Natural killer cell (primary cell): ENCODE measurements around the gene KRTAP4-9. TPM values are rescaled to one million over a fixed set of nuclear protein-coding genes. Genes with fewer than 3 reads are reported as not detected.

Experiments used
- total RNA-seq, 4 donors: library from RNA; stranded (reverse); fragments of 120-200 nt in 1 of 4; gene quantifications; one replicate each; pipeline versions ENCODE4 v1.2.3 to v1.2.4, GENCODE V29; 2013 to 2022

KRTAP4-9 gene
- total RNA-seq, 3 donors from 2014 or later (not counting 1 experiment from before 2014, with no cell fraction given), result not detected

Other genes with a start within 250 kb of the KRTAP4-9 start
- gene KRT12, start 238.2 kb upstream of the KRTAP4-9 start, total RNA-seq, result not detected
- not detected for gene KRT20, start 220.1 kb upstream of the KRTAP4-9 start, total RNA-seq
- under 1 TPM in 1 of 3 donors, not detected in 2; 0.83 TPM for gene KRT23, start 167.7 kb upstream of the KRTAP4-9 start, total RNA-seq
- gene KRT39, start 138.4 kb upstream of the KRTAP4-9 start, total RNA-seq, result not detected
- gene KRT40, start 121.1 kb upstream of the KRTAP4-9 start, total RNA-seq, result not detected
- gene KRTAP3-3, start 111.2 kb upstream of the KRTAP4-9 start, total RNA-seq, result not detected
- gene KRTAP3-2, start 105.5 kb upstream of the KRTAP4-9 start, total RNA-seq, result not detected
- not detected for gene KRTAP3-1, start 96.3 kb upstream of the KRTAP4-9 start, total RNA-seq
- gene KRTAP1-5, start 78.2 kb upstream of the KRTAP4-9 start, total RNA-seq, result not detected
- gene KRTAP1-4, start 75.2 kb upstream of the KRTAP4-9 start, total RNA-seq, result not detected
- gene KRTAP1-3, start 70.5 kb upstream of the KRTAP4-9 start, total RNA-seq, result not detected
- gene KRTAP1-1, start 63.9 kb upstream of the KRTAP4-9 start, total RNA-seq, result not detected
- gene KRTAP2-1, start 58.1 kb upstream of the KRTAP4-9 start, total RNA-seq, result not detected
- gene KRTAP2-2, start 50.2 kb upstream of the KRTAP4-9 start, total RNA-seq, result not detected
- gene KRTAP2-3, start 45.3 kb upstream of the KRTAP4-9 start, total RNA-seq, result not detected
- gene KRTAP2-4, start 39.5 kb upstream of the KRTAP4-9 start, total RNA-seq, result not detected
- gene KRTAP4-7, start 21.2 kb upstream of the KRTAP4-9 start, total RNA-seq, result not detected
- not detected for gene KRTAP4-8, start 7.2 kb upstream of the KRTAP4-9 start, total RNA-seq
- not detected for gene KRTAP4-16, start 3.2 kb upstream of the KRTAP4-9 start, total RNA-seq
- not detected for gene KRTAP4-11, start 13.0 kb downstream of the KRTAP4-9 start, total RNA-seq
- gene KRTAP4-12, start 18.8 kb downstream of the KRTAP4-9 start, total RNA-seq, result not detected
- gene KRTAP4-6, start 35.2 kb downstream of the KRTAP4-9 start, total RNA-seq, result not detected
- gene KRTAP4-5, start 44.4 kb downstream of the KRTAP4-9 start, total RNA-seq, result not detected
- not detected for gene KRTAP4-4, start 55.4 kb downstream of the KRTAP4-9 start, total RNA-seq
- gene KRTAP4-3, start 62.8 kb downstream of the KRTAP4-9 start, total RNA-seq, result not detected
- not detected for gene KRTAP4-2, start 72.8 kb downstream of the KRTAP4-9 start, total RNA-seq
- gene KRTAP4-1, start 79.5 kb downstream of the KRTAP4-9 start, total RNA-seq, result not detected
- gene KRTAP9-1, start 84.5 kb downstream of the KRTAP4-9 start, total RNA-seq, result not detected
- not detected for gene KRTAP9-2, start 121.3 kb downstream of the KRTAP4-9 start, total RNA-seq
- not detected for gene KRTAP9-3, start 127.1 kb downstream of the KRTAP4-9 start, total RNA-seq
- gene KRTAP9-8, start 132.6 kb downstream of the KRTAP4-9 start, total RNA-seq, result not detected
- not detected for gene KRTAP9-4, start 144.3 kb downstream of the KRTAP4-9 start, total RNA-seq
- gene KRTAP9-9, start 150.0 kb downstream of the KRTAP4-9 start, total RNA-seq, result not detected
- gene KRTAP9-6, start 160.0 kb downstream of the KRTAP4-9 start, total RNA-seq, result not detected
- not detected for gene KRTAP9-7, start 170.3 kb downstream of the KRTAP4-9 start, total RNA-seq
- not detected for gene KRTAP29-1, start 197.5 kb downstream of the KRTAP4-9 start, total RNA-seq
- under 1 TPM; 0.16 to 0.23 (median 0.23) TPM for gene KRTAP16-1, start 203.9 kb downstream of the KRTAP4-9 start, total RNA-seq
- not detected for gene KRTAP17-1, start 210.3 kb downstream of the KRTAP4-9 start, total RNA-seq
- not detected for gene KRT33A, start 245.4 kb downstream of the KRTAP4-9 start, total RNA-seq